ENCODE measurements around the gene OLFML1. TPM values are rescaled to one million over a fixed set of nuclear protein-coding genes. Genes with fewer than 3 reads are reported as not detected.

OLFML1 gene
- total and polyA plus RNA-seq, 10 of the 15 experiments (the other 5 are each of a cell fraction or from before 2014, with no cell fraction given): 0.04 to 0.71 (median 0.21) TPM; not detected in 6

GRCh38 chr11:7501251-7501650, 15.9 kb downstream of the OLFML1 start:
- ChIA-PET POLR2A (interaction anchor here (2.2 kb wide), 1 partner anchor 10 kb away, joined by 11 read pairs; no protein-coding TSS in a partner anchor), CTCF (interaction anchor here (0.8 to 1.2 kb wide), 5 partner anchors 9 to 28 kb away, joined by 3 read pairs; partner anchors contain the start of gene OLFML1), RAD21 (ENCODE audit: unreplicated experiment) (interaction anchor here (1.0 to 1.7 kb wide), 4 partner anchors 9 to 31 kb away, joined by 3 to 10 read pairs (median 4); no protein-coding TSS in a partner anchor), SMC1A (ENCODE audit: uncharacterized antibody, unreplicated experiment) (interaction anchor here (0.8 to 2.9 kb wide), 6 partner anchors 11 to 156 kb away, joined by 3 to 18 read pairs (median 4); partner anchors contain the start of gene PPFIBP2)
- Histone ChIP-seq H3K27me3 (replicated peaks in 1 of 2; ENCODE audit: control insufficient read depth in 2 of 2, insufficient read depth in 2 of 2, low read length in 1 of 2) (no peaks in the 10 kb centered on the region), H4K20me1 (ENCODE audit: control insufficient read depth, insufficient read depth) (no peaks in the 10 kb centered on the region), H3K79me2 (ENCODE audit: control insufficient read depth, insufficient read depth, low read length) (no peaks in the 10 kb centered on the region), H3K9me3 (replicated peaks; ENCODE audit: control insufficient read depth, insufficient read depth, low read length) (no peaks in the 10 kb centered on the region), H3K4me1 (ENCODE audit: control insufficient read depth, insufficient read depth, low read length) (peaks cover 20% of the 10 kb centered on the region; the same call in 1 of the 2 replicates), H2AFZ (ENCODE audit: control insufficient read depth, low read depth, low read length) (no peak overlapping the region), H3K4me2 (ENCODE audit: control insufficient read depth, insufficient read depth) (no peak overlapping the region), H3K9ac (ENCODE audit: control insufficient read depth, insufficient read depth, low read length) (no peak overlapping the region), H3K27ac (ENCODE audit: control insufficient read depth, insufficient read depth) (no peak overlapping the region), H3K4me3 (no peak overlapping the region), H3K36me3 (ENCODE audit: control insufficient read depth in 2 of 2, insufficient read depth in 2 of 2, low read length in 1 of 2) (no peaks in the 10 kb centered on the region; a peak in 1 of 4 replicates)
- intact Hi-C loops (cut with micrococcal nuclease; ENCODE audit: unreplicated experiment) (no loop called here), in situ Hi-C loops (cut with MboI) (loop anchor here (25.0 kb wide), 1 partner anchor 1814 kb away; the partner anchor contains the start of genes TRIM22 and TRIM5)
- no peak for FAIRE-seq
- no TSS peak for BruUV-seq (replicated peaks)
- ATAC-seq: peak; percentile 36; the same call in 1 of the 3 replicates
- 90% methylated on average over 3 of the region's 3 CpGs for WGBS (ENCODE audit: insufficient coverage, insufficient replicate concordance, low lambda C conversion rate, missing lambda C conversion rate)
- no peak for DNase-seq (ENCODE audit: low read depth, low spot score)
- TF ChIP-seq ZNF384 (IDR thresholded peaks at IDR 0.05; ENCODE audit: borderline replicate concordance, low read depth, low read length) (no peak), ATF3 (IDR thresholded peaks at IDR 0.05; ENCODE audit: borderline replicate concordance, extremely low read depth, low read depth, low read length) (no peak), ZNF592 (IDR thresholded peaks at IDR 0.05) (no peak), HSF1 (IDR thresholded peaks at IDR 0.05; ENCODE audit: low read depth, low read length) (no peak), BCL3 (IDR thresholded peaks at IDR 0.05; ENCODE audit: borderline replicate concordance, insufficient read depth, low read depth, low read length, poor library complexity, severe bottlenecking) (no peak), PRDM15 (CRISPR knock-in tag; IDR thresholded peaks at IDR 0.05) (no peak), POLR2AphosphoS5 (IDR thresholded peaks at IDR 0.05; ENCODE audit: low read length) (no peak), MAX (IDR thresholded peaks at IDR 0.05; ENCODE audit: low read depth, low read length) (no peak)
